Neural crest cell (in vitro differentiated cells): Measurements from ENCODE around the gene EEF2KMT. TPM values are rescaled to one million over a fixed set of nuclear protein-coding genes. Genes with fewer than 3 reads are reported as not detected.

Experiments
- DNase-seq: peaks from one replicate; pipeline ENCODE4 v3.0.0; 2021; ENCODE audit warnings: low read depth, mixed read lengths, low spot score
- H3K27ac Mint-ChIP-seq: one replicate; pipeline ENCODE4 v1.8.0; 2021; ENCODE audit warnings: mild to moderate bottlenecking, mixed read lengths; ENCODE audit not compliant: unreplicated experiment
- H3K27me3 Mint-ChIP-seq: 2 replicates; pipeline ENCODE4 v1.8.0; 2021; ENCODE audit warnings: low read depth, mild to moderate bottlenecking, mixed read lengths
- H3K36me3 Mint-ChIP-seq: 2 replicates; pipeline ENCODE4 v1.8.0; 2021; ENCODE audit warnings: low read depth, mild to moderate bottlenecking, mixed read lengths
- H3K4me1 Mint-ChIP-seq: 2 replicates; pipeline ENCODE4 v1.8.0; 2021; ENCODE audit warnings: mixed read lengths
- H3K4me3 Mint-ChIP-seq: one replicate; pipeline ENCODE4 v1.8.0; 2021; ENCODE audit warnings: mild to moderate bottlenecking, mixed read lengths
- H3K9me3 Mint-ChIP-seq: 2 replicates; pipeline ENCODE4 v1.8.0; 2021; ENCODE audit warnings: mixed read lengths
- CTCF ChIP-seq: fragments of 200-600 bp; sonication (generic); conservative IDR thresholded peaks from 2 replicates; pipeline ENCODE4 v1.5.0; 2021; ENCODE audit warnings: antibody characterized with exemption, mild to moderate bottlenecking
- total RNA-seq: library from RNA; stranded (reverse); gene quantifications from 2 replicates; pipeline ENCODE4 v1.2.1, GENCODE V29; 2021

Gene EEF2KMT
- total RNA-seq, 1 donor from 2014 or later: 19.1 TPM

GRCh38 chr16:5071681-5072333 lies 25.8 kb downstream of the EEF2KMT start, which contains the start of gene ALG1:
Gene ALG1, plus strand, starts transcription at chr16:5071843. Its CDS starts 7 bp downstream, at chr16:5071850.
- peak within 1 kb of the TSS; percentile 98 for H3K4me3 Mint-ChIP-seq
- peaks cover 13% of the 10 kb centered on the region for H3K4me1 Mint-ChIP-seq
- H3K27me3 Mint-ChIP-seq: peaks cover 14% of the 10 kb centered on the region
- no peaks in the 10 kb centered on the region for H3K9me3 Mint-ChIP-seq
- no peak for TF ChIP-seq CTCF
- peak; percentile 78 for DNase-seq
- peaks cover 5% of the 10 kb centered on the region for H3K36me3 Mint-ChIP-seq
- peak within 1 kb of the TSS; percentile 97 for H3K27ac Mint-ChIP-seq

- no peak for TF ChIP-seq CTCF
- Mint-ChIP-seq H3K36me3 (peaks cover 5% of the 10 kb centered on the region), H3K4me1 (peaks cover 13% of the 10 kb centered on the region), H3K9me3 (no peaks in the 10 kb centered on the region), H3K27ac (peak overlapping the region; percentile 97), H3K27me3 (peaks cover 15% of the 10 kb centered on the region), H3K4me3 (peak overlapping the region; percentile 98)
- no peak for DNase-seq
Observed at GRCh38 chr16:5071341-5071680, 26.3 kb downstream of the EEF2KMT start.

- H3K4me1 Mint-ChIP-seq: peaks cover 13% of the 10 kb centered on the region
- no peak for TF ChIP-seq CTCF
Observed at GRCh38 chr16:5070431-5071186, 27.0 kb downstream of the EEF2KMT start.

GRCh38 chr16:5069854-5070253 lies 27.7 kb downstream of the EEF2KMT start:
- DNase-seq: no peak
- Mint-ChIP-seq H3K4me3 (peak overlapping the region; percentile 98), H3K4me1 (peaks cover 13% of the 10 kb centered on the region)

More at GRCh38 chr16:5070431-5071186, 27.0 kb downstream of the EEF2KMT start:
- Mint-ChIP-seq H3K27ac (no peak overlapping the region), H3K9me3 (no peaks in the 10 kb centered on the region), H3K36me3 (peaks cover 2% of the 10 kb centered on the region), H3K27me3 (peaks cover 19% of the 10 kb centered on the region), H3K4me3 (peak overlapping the region; percentile 98)
- DNase-seq: no peak

GRCh38 chr16:5069048-5069447 lies 28.5 kb downstream of the EEF2KMT start:
- Mint-ChIP-seq H3K36me3 (no peaks in the 10 kb centered on the region), H3K4me3 (no peak overlapping the region), H3K4me1 (peaks cover 13% of the 10 kb centered on the region), H3K27me3 (peaks cover 30% of the 10 kb centered on the region), H3K27ac (no peak overlapping the region), H3K9me3 (no peaks in the 10 kb centered on the region)
- TF ChIP-seq CTCF: no peak
- no peak for DNase-seq

More at GRCh38 chr16:5069854-5070253, 27.7 kb downstream of the EEF2KMT start:
- Mint-ChIP-seq H3K27me3 (peaks cover 26% of the 10 kb centered on the region), H3K36me3 (no peaks in the 10 kb centered on the region), H3K27ac (no peak overlapping the region), H3K9me3 (no peaks in the 10 kb centered on the region)
- TF ChIP-seq CTCF: no peak
